Loucy (cell line): ENCODE measurements around the gene DTNA.

Source experiments
- H2AFZ ChIP-seq: fragments of 200-600 bp; sonication (generic); 2 replicates; pipeline ENCODE4 v1.6.0; 2016; ENCODE audit warnings: antibody characterized with exemption, mild to moderate bottlenecking, low read length, moderate library complexity
- H3F3A ChIP-seq: fragments of 200-600 bp; 2 replicates; pipeline ENCODE4 v1.6.0; 2016; ENCODE audit warnings: antibody characterized with exemption, low read depth, mild to moderate bottlenecking
- H3K27me3 ChIP-seq: fragments of 200-600 bp; sonication (generic); 2 replicates; pipeline ENCODE4 v1.6.1; 2014; ENCODE audit warnings: low read length, mild to moderate bottlenecking; ENCODE audit not compliant: insufficient read depth, poor library complexity, severe bottlenecking
- H3K36me3 ChIP-seq: fragments of 200-600 bp; sonication (generic); 2 replicates; pipeline ENCODE4 v1.6.1; 2016; ENCODE audit warnings: low read length; ENCODE audit not compliant: insufficient read depth
- H3K4me1 ChIP-seq: fragments of 200-600 bp; sonication (generic); 2 replicates; pipeline ENCODE4 v1.5.1; 2014; ENCODE audit warnings: low read length, mild to moderate bottlenecking; ENCODE audit not compliant: insufficient read depth, poor library complexity, severe bottlenecking
- H3K4me2 ChIP-seq: fragments of 200-600 bp; sonication (generic); 2 replicates; pipeline ENCODE4 v1.6.0; 2014; ENCODE audit warnings: antibody characterized with exemption, low read length, low read depth, mild to moderate bottlenecking; ENCODE audit not compliant: poor library complexity, severe bottlenecking
- H3K4me3 ChIP-seq: fragments of 200-600 bp; sonication (generic); 2 replicates; pipeline ENCODE4 v1.5.1; 2014; ENCODE audit warnings: low read length, mild to moderate bottlenecking, mixed read lengths; ENCODE audit not compliant: poor library complexity, severe bottlenecking
- H3K79me2 ChIP-seq: fragments of 200-600 bp; sonication (generic); 2 replicates; pipeline ENCODE4 v1.6.1; 2014; ENCODE audit warnings: low read length; ENCODE audit not compliant: insufficient read depth
- H3K9ac ChIP-seq: fragments of 200-600 bp; sonication (generic); 2 replicates; pipeline ENCODE4 v1.6.0; 2014; ENCODE audit warnings: mild to moderate bottlenecking, low read depth, low read length, moderate library complexity; ENCODE audit not compliant: poor library complexity, severe bottlenecking
- H3K9me2 ChIP-seq: fragments of 200-600 bp; sonication (generic); replicated peaks from 2 replicates; pipeline ENCODE4 v1.6.1; 2016; ENCODE audit warnings: low read depth, low read length, mixed read lengths
- H3K9me3 ChIP-seq: fragments of 200-600 bp; sonication (generic); 2 replicates; pipeline ENCODE4 v1.6.1; 2014; ENCODE audit warnings: mild to moderate bottlenecking, antibody characterized with exemption, low read length, low read depth; ENCODE audit not compliant: insufficient read depth
- H4K20me1 ChIP-seq: fragments of 200-600 bp; sonication (generic); 2 replicates; pipeline ENCODE4 v1.6.0; 2014; ENCODE audit warnings: antibody characterized with exemption, low read length, mild to moderate bottlenecking; ENCODE audit not compliant: insufficient read depth, poor library complexity, severe bottlenecking
- CTCF ChIP-seq: fragments of 200-600 bp; sonication (generic); conservative IDR thresholded peaks from 2 replicates; pipeline ENCODE4 v1.5.1; 2014; ENCODE audit warnings: mild to moderate bottlenecking, antibody characterized with exemption, low read length
- EZH2phosphoT487 ChIP-seq: fragments of 200-600 bp; IDR thresholded peaks from 2 replicates; pipeline ENCODE4 v1.6.1; 2018; ENCODE audit warnings: antibody characterized with exemption, mild to moderate bottlenecking, moderate library complexity, borderline replicate concordance

DTNA gene

GRCh38 chr18:34926683-34927082 lies 216.6 kb downstream of the DTNA start:
- Histone ChIP-seq H3K4me1 (no peaks in the 10 kb centered on the region), H3K4me2 (no peak overlapping the region), H3K36me3 (no peaks in the 10 kb centered on the region)

GRCh38 chr18:34928088-34928753 lies 218.1 kb downstream of the DTNA start:
- Histone ChIP-seq H3K4me2 (no peak overlapping the region), H3F3A (no peaks in the 10 kb centered on the region), H3K27me3 (no peaks in the 10 kb centered on the region), H4K20me1 (no peaks in the 10 kb centered on the region), H2AFZ (no peak overlapping the region), H3K36me3 (no peaks in the 10 kb centered on the region), H3K9me2 (no peaks in the 10 kb centered on the region), H3K79me2 (no peaks in the 10 kb centered on the region), H3K4me3 (no peak overlapping the region), H3K9ac (no peak overlapping the region), H3K4me1 (no peaks in the 10 kb centered on the region), H3K9me3 (no peaks in the 10 kb centered on the region)
- TF ChIP-seq EZH2phosphoT487 (no peak), CTCF (no peak)

More at GRCh38 chr18:34926683-34927082, 216.6 kb downstream of the DTNA start:
- Histone ChIP-seq H3F3A (no peaks in the 10 kb centered on the region), H3K79me2 (no peaks in the 10 kb centered on the region), H3K27me3 (no peaks in the 10 kb centered on the region), H4K20me1 (no peaks in the 10 kb centered on the region), H3K4me3 (no peak overlapping the region), H3K9me2 (no peaks in the 10 kb centered on the region), H3K9me3 (no peaks in the 10 kb centered on the region), H2AFZ (no peak overlapping the region), H3K9ac (no peak overlapping the region)
- TF ChIP-seq EZH2phosphoT487: no peak
- no peak for TF ChIP-seq CTCF

- Histone ChIP-seq H3K4me1 (no peaks in the 10 kb centered on the region), H2AFZ (no peak overlapping the region), H3K9ac (no peak overlapping the region), H3K4me3 (no peak overlapping the region), H3K9me3 (no peaks in the 10 kb centered on the region), H3K79me2 (no peaks in the 10 kb centered on the region), H3K27me3 (no peaks in the 10 kb centered on the region), H3K36me3 (no peaks in the 10 kb centered on the region), H4K20me1 (no peaks in the 10 kb centered on the region), H3K4me2 (no peak overlapping the region), H3K9me2 (no peaks in the 10 kb centered on the region), H3F3A (no peaks in the 10 kb centered on the region)
- no peak for TF ChIP-seq EZH2phosphoT487
Observed at GRCh38 chr18:34928754-34929335, 218.7 kb downstream of the DTNA start.
